Mesenchymal stem cell (in vitro differentiated cells and primary cell): ENCODE results near the gene CUX1.

Experiments
- DNase-seq: peaks from one replicate; pipeline ENCODE4 v3.0.0-alpha.2; 2013
- H2AFZ ChIP-seq: one replicate; pipeline ENCODE4 v1.6.1; 2013; ENCODE audit warnings: low read depth, mild to moderate bottlenecking, control low read depth, inconsistent platforms, low read length, moderate library complexity
- H2AK5ac ChIP-seq: 2 replicates; pipeline ENCODE4 v1.6.1; 2013; ENCODE audit warnings: low read length, moderate library complexity, mild to moderate bottlenecking, inconsistent platforms; ENCODE audit not compliant: severe bottlenecking
- H2BK120ac ChIP-seq: one replicate; pipeline ENCODE4 v1.6.1; 2013; ENCODE audit warnings: low read depth, mild to moderate bottlenecking, inconsistent platforms, low read length, moderate library complexity
- H2BK12ac ChIP-seq, 2 experiments: one replicate each; pipeline ENCODE4 v1.6.1; 2013; ENCODE audit warnings: inconsistent platforms in 2 of 2, low read length in 2 of 2, mild to moderate bottlenecking in 2 of 2, moderate library complexity in 2 of 2, control low read depth in 1 of 2
- H2BK15ac ChIP-seq: one replicate; pipeline ENCODE4 v1.6.1; 2013; ENCODE audit warnings: mild to moderate bottlenecking, low read depth, inconsistent platforms; ENCODE audit not compliant: poor library complexity, severe bottlenecking
- H2BK5ac ChIP-seq: 2 replicates; pipeline ENCODE4 v1.6.1; 2013; ENCODE audit warnings: low read depth, mild to moderate bottlenecking, low read length, control low read depth, inconsistent platforms; ENCODE audit not compliant: poor library complexity, severe bottlenecking
- H3K14ac ChIP-seq, 2 experiments: one replicate each; pipeline ENCODE4 v1.6.1; 2013; ENCODE audit warnings: inconsistent platforms in 2 of 2, low read length in 2 of 2, control low read depth in 1 of 2, mild to moderate bottlenecking in 1 of 2, moderate library complexity in 1 of 2
- H3K18ac ChIP-seq, 2 experiments: one replicate each; pipeline ENCODE4 v1.6.1; 2013; ENCODE audit warnings: inconsistent platforms in 2 of 2, low read length in 2 of 2, control low read depth in 1 of 2, low read depth in 1 of 2, mild to moderate bottlenecking in 1 of 2
- H3K23ac ChIP-seq, 2 experiments: one replicate each; pipeline ENCODE4 v1.6.1; 2013; ENCODE audit warnings: inconsistent platforms in 2 of 2, low read length in 2 of 2, mild to moderate bottlenecking in 2 of 2, moderate library complexity in 2 of 2, control low read depth in 1 of 2
- H3K27ac ChIP-seq: 2 replicates; pipeline ENCODE4 v1.5.1; 2013; ENCODE audit warnings: mild to moderate bottlenecking, moderate library complexity, low read length, control low read depth, inconsistent platforms; ENCODE audit not compliant: poor library complexity, severe bottlenecking
- H3K27me3 ChIP-seq, 2 experiments: 2 replicates each; pipeline versions ENCODE4 v1.6.1 to v1.7.0; 2013; ENCODE audit warnings: low read length in 2 of 2, mild to moderate bottlenecking in 2 of 2, moderate library complexity in 2 of 2, control low read depth in 1 of 2, inconsistent platforms in 1 of 2; ENCODE audit not compliant: control insufficient read depth in 1 of 2, insufficient read depth in 1 of 2
- H3K36me3 ChIP-seq, 2 experiments: 2 replicates each; pipeline versions ENCODE4 v1.6.1 to v1.7.0; 2013; ENCODE audit warnings: low read length in 2 of 2, control low read depth in 1 of 2, inconsistent platforms in 1 of 2, low read depth in 1 of 2, mild to moderate bottlenecking in 1 of 2; ENCODE audit not compliant: insufficient read depth in 2 of 2, control insufficient read depth in 1 of 2
- H3K4ac ChIP-seq, 2 experiments: one replicate each; pipeline ENCODE4 v1.6.1; 2013; ENCODE audit warnings: inconsistent platforms in 2 of 2, low read length in 2 of 2, mild to moderate bottlenecking in 2 of 2, moderate library complexity in 2 of 2, control low read depth in 1 of 2, low read depth in 1 of 2
- H3K4me1 ChIP-seq: 2 replicates; pipeline ENCODE4 v1.6.1; 2013; ENCODE audit warnings: low read depth, low read length, control low read depth; ENCODE audit not compliant: control insufficient read depth, insufficient read depth
- H3K4me2 ChIP-seq: 2 replicates; pipeline ENCODE4 v1.6.1; 2013; ENCODE audit warnings: low read length, mild to moderate bottlenecking, inconsistent platforms; ENCODE audit not compliant: poor library complexity, severe bottlenecking
- H3K4me3 ChIP-seq, 2 experiments: 2 replicates each; pipeline versions ENCODE4 v1.5.1 to v1.7.0; 2013; ENCODE audit warnings: low read length in 2 of 2, mild to moderate bottlenecking in 2 of 2, control low read depth in 1 of 2, low read depth in 1 of 2; ENCODE audit not compliant: insufficient read depth in 1 of 2
- H3K79me1 ChIP-seq: replicated peaks from 2 replicates; pipeline ENCODE4 v1.6.1; 2013; ENCODE audit warnings: mild to moderate bottlenecking, control low read depth, low read length, inconsistent platforms; ENCODE audit not compliant: poor library complexity, severe bottlenecking
- H3K9ac ChIP-seq: 2 replicates; pipeline ENCODE4 v1.7.0; 2013; ENCODE audit warnings: mild to moderate bottlenecking, low read length, moderate library complexity
- H3K9me3 ChIP-seq: 2 replicates; pipeline ENCODE4 v1.7.0; 2013; ENCODE audit warnings: mild to moderate bottlenecking, low read length; ENCODE audit not compliant: control insufficient read depth
- H4K8ac ChIP-seq: one replicate; pipeline ENCODE4 v1.6.1; 2013; ENCODE audit warnings: inconsistent platforms, mild to moderate bottlenecking, low read length, moderate library complexity
- H4K91ac ChIP-seq: one replicate; pipeline ENCODE4 v1.6.1; 2013; ENCODE audit warnings: mild to moderate bottlenecking, low read length, inconsistent platforms
- WGBS: methylation state at CpG from one replicate; pipeline ENCODE4 v1.1.7; 2013; ENCODE audit warnings: mixed read lengths; 5-methylcytosine and 5-hydroxymethylcytosine counted together

Gene CUX1

DNA sequence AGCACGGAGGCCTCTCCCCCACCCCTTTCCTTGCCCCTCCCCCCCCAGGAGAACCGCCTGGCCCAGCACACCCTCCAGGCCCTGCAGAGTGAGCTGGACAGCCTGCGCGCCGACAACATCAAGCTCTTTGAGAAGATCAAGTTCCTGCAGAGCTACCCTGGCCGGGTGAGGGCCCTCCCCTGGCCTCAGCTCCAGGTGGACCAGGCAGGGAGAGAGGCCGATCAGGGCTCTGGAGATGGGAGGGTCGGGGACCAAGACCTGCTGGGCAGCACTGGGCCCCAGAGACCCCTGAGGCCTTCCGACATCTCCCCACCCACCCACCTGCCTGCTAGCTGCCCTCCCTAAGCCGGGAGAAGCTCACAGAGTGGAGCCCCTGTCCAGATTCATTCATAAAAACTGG is 460.5 kb downstream of the CUX1 start:
- H3K9me3 ChIP-seq, result no peaks in the 10 kb centered on the region
- no peak overlapping the region for H3K18ac ChIP-seq
- no peak overlapping the region for H4K91ac ChIP-seq
- WGBS, result 89% methylated on average over 9 of the region's 10 CpGs
- no peak overlapping the region for H3K23ac ChIP-seq
- DNase-seq, result no peak
- no peak overlapping the region for H3K4ac ChIP-seq
- no peak overlapping the region for H3K4me2 ChIP-seq
- H2BK15ac ChIP-seq, result no peak overlapping the region
- H3K27me3 ChIP-seq, result no peaks in the 10 kb centered on the region
- no peaks in the 10 kb centered on the region for H3K79me1 ChIP-seq
- no peak overlapping the region for H4K8ac ChIP-seq
- no peak overlapping the region for H2AK5ac ChIP-seq
- no peak overlapping the region for H2BK12ac ChIP-seq
- H2BK5ac ChIP-seq, result no peak overlapping the region
- no peak overlapping the region for H3K14ac ChIP-seq
- peaks cover 0 to 23% of the 10 kb centered on the region in 2 experiments for H3K36me3 ChIP-seq
- H3K4me3 ChIP-seq, result no peak overlapping the region
- H3K4me1 ChIP-seq, result peaks cover 22% of the 10 kb centered on the region
- H3K27ac ChIP-seq, result no peak overlapping the region
- H2BK120ac ChIP-seq, result no peak overlapping the region
- no peak overlapping the region for H3K9ac ChIP-seq
- H2AFZ ChIP-seq, result no peak overlapping the region

DNA sequence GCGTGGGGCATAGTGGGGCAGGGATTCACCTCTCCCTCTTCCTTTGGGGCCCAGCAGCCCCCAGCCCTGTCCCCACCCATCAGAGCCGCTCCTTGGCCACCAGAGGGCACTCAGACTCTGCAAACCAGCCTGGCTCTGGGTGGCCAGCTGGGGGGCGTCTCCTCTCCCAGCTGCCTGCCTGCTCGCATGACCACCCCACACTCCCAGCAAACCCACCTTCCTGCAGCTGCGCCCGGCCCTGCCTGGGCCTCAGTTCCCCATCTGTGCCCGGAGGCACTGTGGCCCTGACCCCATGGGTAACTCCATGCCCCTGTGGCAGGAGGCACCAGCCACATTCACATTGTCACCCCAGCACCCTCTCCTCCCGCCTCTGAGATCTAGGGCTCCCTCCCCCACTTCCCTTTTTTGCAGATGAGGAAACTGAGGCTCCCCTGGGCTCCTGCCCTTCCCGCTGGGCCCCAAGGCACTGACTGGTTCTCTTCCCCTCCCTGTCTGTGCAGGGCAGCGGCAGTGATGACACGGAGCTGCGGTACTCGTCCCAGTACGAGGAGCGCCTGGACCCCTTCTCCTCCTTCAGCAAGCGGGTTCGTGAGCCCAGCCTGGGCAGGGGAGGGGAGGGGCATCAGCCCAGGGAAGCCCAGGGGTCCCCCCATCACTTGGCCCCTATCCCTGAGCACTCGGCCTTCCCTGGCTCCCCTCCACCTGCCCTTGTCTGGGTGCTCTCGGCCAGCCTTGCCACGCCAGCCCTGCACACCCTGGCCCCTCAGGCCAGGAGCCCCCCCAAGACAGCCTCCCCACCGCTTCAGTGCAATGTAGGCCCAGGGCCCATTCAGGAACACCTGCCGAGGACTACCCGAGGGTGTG is 462.3 kb downstream of the CUX1 start:
- H4K8ac ChIP-seq, result peak overlapping the region; percentile 82
- H3K23ac ChIP-seq, result no peak overlapping the region
- H2AFZ ChIP-seq, result no peak overlapping the region
- H3K9me3 ChIP-seq, result no peaks in the 10 kb centered on the region
- no peak overlapping the region for H2AK5ac ChIP-seq
- H2BK15ac ChIP-seq, result no peak overlapping the region
- peak; percentile 76 for DNase-seq
- no peak overlapping the region for H3K4me3 ChIP-seq
- 61% methylated on average over 23 of the region's 23 CpGs for WGBS
- no peak overlapping the region for H3K4ac ChIP-seq
- no peak overlapping the region for H3K4me2 ChIP-seq
- H3K27me3 ChIP-seq, result no peaks in the 10 kb centered on the region
- H3K18ac ChIP-seq, result peak overlapping the region in 1 of 2 experiments; percentile 68
- H3K4me1 ChIP-seq, result peaks cover 12% of the 10 kb centered on the region
- H2BK12ac ChIP-seq, result peak overlapping the region in 1 of 2 experiments; percentile 3
- H3K9ac ChIP-seq, result no peak overlapping the region
- H3K79me1 ChIP-seq, result no peaks in the 10 kb centered on the region
- H2BK120ac ChIP-seq, result no peak overlapping the region
- H3K14ac ChIP-seq, result no peak overlapping the region
- H3K36me3 ChIP-seq, result peaks cover 0 to 22% of the 10 kb centered on the region in 2 experiments
- no peak overlapping the region for H3K27ac ChIP-seq
- H4K91ac ChIP-seq, result peak overlapping the region; percentile 39
- H2BK5ac ChIP-seq, result no peak overlapping the region

DNA sequence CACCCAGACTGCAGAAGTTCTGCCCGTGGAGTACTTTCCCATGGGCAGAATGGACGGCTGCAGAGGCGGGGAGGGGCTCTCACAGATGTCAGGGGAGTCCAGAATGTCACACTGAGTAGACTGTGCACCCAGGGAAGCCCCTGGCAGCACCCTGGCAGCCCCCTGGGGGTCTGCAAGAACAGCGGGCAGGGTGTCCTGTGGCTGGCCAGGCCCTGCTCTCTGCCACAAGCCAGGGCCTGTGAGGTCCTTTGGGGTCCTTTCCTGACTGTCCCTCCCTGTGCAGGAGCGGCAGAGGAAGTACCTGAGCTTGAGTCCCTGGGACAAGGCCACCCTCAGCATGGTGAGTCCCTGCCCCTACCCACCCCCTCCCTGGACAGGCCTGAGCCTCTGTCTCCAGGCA is 463.1 kb downstream of the CUX1 start:
- H3K9ac ChIP-seq, result no peak overlapping the region
- no peak overlapping the region for H3K4ac ChIP-seq
- H2BK5ac ChIP-seq, result no peak overlapping the region
- no peak overlapping the region for H2BK15ac ChIP-seq
- DNase-seq, result no peak
- no peak overlapping the region for H3K23ac ChIP-seq
- no peak overlapping the region for H2BK12ac ChIP-seq
- no peak overlapping the region for H3K4me2 ChIP-seq
- H2BK120ac ChIP-seq, result no peak overlapping the region
- H3K4me1 ChIP-seq, result peaks cover 12% of the 10 kb centered on the region
- no peak overlapping the region for H4K8ac ChIP-seq
- H2AFZ ChIP-seq, result no peak overlapping the region
- H3K79me1 ChIP-seq, result no peaks in the 10 kb centered on the region
- H2AK5ac ChIP-seq, result no peak overlapping the region
- no peak overlapping the region for H3K27ac ChIP-seq
- WGBS, result 82% methylated on average over 5 of the region's 5 CpGs
- no peaks in the 10 kb centered on the region for H3K9me3 ChIP-seq
- no peak overlapping the region for H3K4me3 ChIP-seq
- H3K36me3 ChIP-seq, result peaks cover 0 to 17% of the 10 kb centered on the region in 2 experiments
- H4K91ac ChIP-seq, result no peak overlapping the region
- peaks cover 1 to 6% of the 10 kb centered on the region in 2 experiments for H3K27me3 ChIP-seq
- no peak overlapping the region for H3K14ac ChIP-seq
- H3K18ac ChIP-seq, result no peak overlapping the region

DNA sequence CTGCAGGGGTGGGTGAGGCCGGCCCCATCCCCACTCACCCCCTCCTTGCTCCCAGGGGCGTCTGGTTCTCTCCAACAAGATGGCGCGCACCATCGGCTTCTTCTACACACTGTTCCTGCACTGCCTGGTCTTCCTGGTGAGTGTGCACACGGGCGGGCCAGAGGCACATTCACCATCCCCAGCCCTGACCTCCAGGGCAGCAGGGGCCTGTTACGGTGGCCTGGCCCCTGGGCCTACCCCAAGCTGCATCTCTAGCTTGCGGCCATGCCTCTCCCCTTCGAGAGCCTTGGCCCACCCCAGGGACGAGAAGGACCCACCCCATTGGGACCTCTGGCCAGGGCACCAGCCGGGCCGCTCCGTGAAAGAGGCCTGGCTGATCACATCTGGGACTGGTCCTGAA is 464.4 kb downstream of the CUX1 start:
- peaks cover 20% of the 10 kb centered on the region for H3K4me1 ChIP-seq
- H2AFZ ChIP-seq, result no peak overlapping the region
- H3K4me2 ChIP-seq, result no peak overlapping the region
- H3K9me3 ChIP-seq, result no peaks in the 10 kb centered on the region
- H4K8ac ChIP-seq, result no peak overlapping the region
- H2BK15ac ChIP-seq, result no peak overlapping the region
- WGBS, result 93% methylated on average over 14 of the region's 14 CpGs
- H2AK5ac ChIP-seq, result no peak overlapping the region
- H2BK120ac ChIP-seq, result no peak overlapping the region
- no peak overlapping the region for H3K4ac ChIP-seq
- H3K27ac ChIP-seq, result no peak overlapping the region
- peaks cover 0 to 17% of the 10 kb centered on the region in 2 experiments for H3K36me3 ChIP-seq
- H3K23ac ChIP-seq, result no peak overlapping the region
- H2BK5ac ChIP-seq, result no peak overlapping the region
- H3K18ac ChIP-seq, result no peak overlapping the region
- H3K14ac ChIP-seq, result no peak overlapping the region
- H3K9ac ChIP-seq, result no peak overlapping the region
- H3K4me3 ChIP-seq, result no peak overlapping the region
- H4K91ac ChIP-seq, result peak overlapping the region; percentile 68
- DNase-seq, result no peak
- no peak overlapping the region for H2BK12ac ChIP-seq
- H3K27me3 ChIP-seq, result peaks cover 6 to 13% of the 10 kb centered on the region in 2 experiments
- H3K79me1 ChIP-seq, result no peaks in the 10 kb centered on the region
